ENCODE data around the gene INO80C.

The INO80C gene

GRCh38 chr18:35485852-35486251 lies 11.9 kb downstream of the INO80C start:
- no peak for DNase-seq

GRCh38 chr18:35484034-35484433 lies 13.7 kb downstream of the INO80C start:
- no peak for DNase-seq

GRCh38 chr18:35481960-35482366 lies 15.8 kb downstream of the INO80C start:
- no peak for DNase-seq

GRCh38 chr18:35479911-35480586 lies 17.7 kb downstream of the INO80C start:
- DNase-seq: no peak

GRCh38 chr18:35478520-35479435 lies 19.0 kb downstream of the INO80C start:
- DNase-seq: no peak

- DNase-seq: no peak
These were observed 19.8 kb downstream of the INO80C start for GRCh38 chr18:35477974-35478373.

- no peak for DNase-seq
These were observed 20.3 kb downstream of the INO80C start for GRCh38 chr18:35477497-35477896.

GRCh38 chr18:35474884-35475283 lies 22.9 kb downstream of the INO80C start:
- no peak for DNase-seq

- DNase-seq: no peak
These were observed 24.2 kb downstream of the INO80C start for GRCh38 chr18:35473562-35473961.

GRCh38 chr18:35470435-35470834 lies 27.3 kb downstream of the INO80C start:
- no peak for DNase-seq

- DNase-seq: no peak
These were observed 28.0 kb downstream of the INO80C start for GRCh38 chr18:35469725-35470124.

GRCh38 chr18:35468711-35469110 lies 29.0 kb downstream of the INO80C start:
- DNase-seq: no peak

GRCh38 chr18:35467624-35468016 lies 30.1 kb downstream of the INO80C start:
- no peak for DNase-seq

- DNase-seq: no peak
These were observed 30.7 kb downstream of the INO80C start for GRCh38 chr18:35466815-35467623.

GRCh38 chr18:35466334-35466733 lies 31.4 kb downstream of the INO80C start:
- DNase-seq: no peak

GRCh38 chr18:35465329-35465728 lies 32.4 kb downstream of the INO80C start:
- no peak for DNase-seq

- no peak for DNase-seq
These were observed 32.9 kb downstream of the INO80C start for GRCh38 chr18:35464831-35465279.

GRCh38 chr18:35463827-35464226 lies 33.9 kb downstream of the INO80C start:
- no peak for DNase-seq

GRCh38 chr18:35463050-35463449 lies 34.7 kb downstream of the INO80C start:
- DNase-seq: no peak

GRCh38 chr18:35460736-35461161 lies 37.0 kb downstream of the INO80C start:
- DNase-seq: no peak

- DNase-seq: no peak
These were observed 37.8 kb downstream of the INO80C start for GRCh38 chr18:35459997-35460396.

- no peak for DNase-seq
These were observed 38.9 kb downstream of the INO80C start for GRCh38 chr18:35458677-35459441.
